Thyroid gland (tissue), 4 donors: ENCODE measurements around the gene NRP2. TPM values are rescaled to one million over a fixed set of nuclear protein-coding genes. Genes with fewer than 3 reads are reported as not detected.

Experiments used
- DNase-seq, 2 donors: peaks; one replicate each; pipeline ENCODE4 v3.0.0-alpha.2; 2019
- H3K27ac ChIP-seq, 3 donors: fragments of 200-600 bp; sonication (generic); 1 replicate in 2 of 3; 2 replicates in 1 of 3; pipeline ENCODE4 v1.5.1; 2016 to 2019; ENCODE audit warnings: mild to moderate bottlenecking in 1 of 3, moderate library complexity in 1 of 3
- H3K27me3 ChIP-seq: fragments of 200-600 bp; sonication (generic); one replicate; pipeline ENCODE4 v1.5.1; 2019
- H3K36me3 ChIP-seq, 2 donors: fragments of 200-600 bp; sonication (generic); one replicate each; pipeline ENCODE4 v1.5.1; 2016 to 2019
- H3K4me1 ChIP-seq, 2 donors: fragments of 200-600 bp; sonication (generic); one replicate each; pipeline ENCODE4 v1.5.1; 2017 to 2019
- H3K4me3 ChIP-seq, 3 donors: fragments of 200-600 bp; sonication (generic); replicated peaks in 1 of 3; 1 replicate in 2 of 3; 2 replicates in 1 of 3; pipeline ENCODE4 v1.5.1; 2016; ENCODE audit warnings: mild to moderate bottlenecking in 1 of 3
- H3K9me3 ChIP-seq: fragments of 200-600 bp; sonication (generic); one replicate; pipeline ENCODE4 v1.5.1; 2017
- POLR2A ChIP-seq, 2 donors: fragments of 450-650 bp; IDR thresholded peaks; one replicate each; pipeline ENCODE4 v1.6.1; 2017; ENCODE audit warnings: antibody characterized with exemption in 2 of 2, mild to moderate bottlenecking in 2 of 2, moderate library complexity in 1 of 2
- WGBS, 2 donors: methylation state at CpG; one replicate each; pipeline ENCODE4 v1.1.5; 2017; 5-methylcytosine and 5-hydroxymethylcytosine counted together
- intact Hi-C: fragments of 100-400 bp; cut with DNase I; formaldehyde crosslinking; loops from one replicate; pipeline ENCODE4 v1.15.1; 2023
- total RNA-seq, 4 donors: library from RNA; depleted of rRNA; stranded (reverse); fragments of >200 nt; gene quantifications; one replicate each; pipeline ENCODE4 v1.2.3, GENCODE V29; 2016
- TF ChIP-seq, protein P1 (sequence below), 6 experiments: fragments of 200-600 bp in 3 of 6; fragments of 450-650 bp in 3 of 6; sonication (generic) in 3 of 6; IDR thresholded peaks; one replicate each; pipeline ENCODE4 v1.5.1; 2016 to 2019; ENCODE audit warnings: antibody characterized with exemption in 6 of 6, mild to moderate bottlenecking in 2 of 6, inconsistent platforms in 1 of 6, moderate library complexity in 1 of 6

Gene NRP2
- total RNA-seq, 4 donors from 2014 or later: 29.3 to 62.5 (median 41.6) TPM

DNA sequence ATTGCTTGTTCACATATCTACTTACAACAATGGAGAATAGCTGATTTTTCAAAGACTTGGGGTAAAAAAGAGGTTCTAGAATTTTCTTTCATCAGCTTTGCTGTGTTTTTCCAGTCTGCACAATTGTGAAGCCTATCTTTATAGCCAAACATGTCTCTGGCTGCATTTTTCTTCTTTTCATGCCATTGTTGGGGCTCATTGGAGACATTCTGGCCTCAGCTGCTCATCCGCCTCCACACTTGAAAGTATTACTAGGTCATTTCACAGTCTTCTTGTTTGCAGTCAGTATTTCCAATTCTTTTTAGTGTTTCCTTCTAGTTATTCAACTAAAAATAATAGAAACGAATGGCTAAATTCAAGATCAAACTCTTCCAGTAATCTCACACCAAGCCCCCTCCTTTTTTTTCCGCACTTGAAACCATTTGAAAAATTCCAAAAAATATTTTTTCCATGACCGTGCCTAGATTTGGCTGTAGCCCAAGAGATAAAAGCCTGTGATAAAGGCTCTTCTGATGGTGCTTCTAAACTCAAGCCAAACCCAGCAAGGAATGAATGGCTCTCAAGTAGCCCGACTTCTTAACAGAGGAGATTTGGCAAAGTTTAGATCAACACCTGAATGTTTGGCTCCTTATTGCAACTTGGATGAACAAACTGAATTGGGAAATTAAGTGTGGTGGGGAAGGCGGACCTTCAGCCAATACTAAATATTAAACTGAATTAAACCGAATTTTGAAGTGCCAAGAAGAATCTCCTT, 103.4 kb downstream of the NRP2 start:
- Histone ChIP-seq H3K4me3 (no peak overlapping the region), H3K27me3 (no peaks in the 10 kb centered on the region), H3K4me1 (peaks cover 26 to 42% of the 10 kb centered on the region in 2 donors), H3K9me3 (no peaks in the 10 kb centered on the region), H3K36me3 (no peaks in the 10 kb centered on the region), H3K27ac (peak overlapping the region in 2 of 3 donors; percentile 42 to 43)
- 23% methylated on average over 7 of the region's 7 CpGs for WGBS, 2 donors
- TF ChIP-seq POLR2A (IDR thresholded peaks at IDR 0.05): no peak
- TF ChIP-seq, protein P1, sequence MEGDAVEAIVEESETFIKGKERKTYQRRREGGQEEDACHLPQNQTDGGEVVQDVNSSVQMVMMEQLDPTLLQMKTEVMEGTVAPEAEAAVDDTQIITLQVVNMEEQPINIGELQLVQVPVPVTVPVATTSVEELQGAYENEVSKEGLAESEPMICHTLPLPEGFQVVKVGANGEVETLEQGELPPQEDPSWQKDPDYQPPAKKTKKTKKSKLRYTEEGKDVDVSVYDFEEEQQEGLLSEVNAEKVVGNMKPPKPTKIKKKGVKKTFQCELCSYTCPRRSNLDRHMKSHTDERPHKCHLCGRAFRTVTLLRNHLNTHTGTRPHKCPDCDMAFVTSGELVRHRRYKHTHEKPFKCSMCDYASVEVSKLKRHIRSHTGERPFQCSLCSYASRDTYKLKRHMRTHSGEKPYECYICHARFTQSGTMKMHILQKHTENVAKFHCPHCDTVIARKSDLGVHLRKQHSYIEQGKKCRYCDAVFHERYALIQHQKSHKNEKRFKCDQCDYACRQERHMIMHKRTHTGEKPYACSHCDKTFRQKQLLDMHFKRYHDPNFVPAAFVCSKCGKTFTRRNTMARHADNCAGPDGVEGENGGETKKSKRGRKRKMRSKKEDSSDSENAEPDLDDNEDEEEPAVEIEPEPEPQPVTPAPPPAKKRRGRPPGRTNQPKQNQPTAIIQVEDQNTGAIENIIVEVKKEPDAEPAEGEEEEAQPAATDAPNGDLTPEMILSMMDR (IDR thresholded peaks at IDR 0.05): no peak
- DNase-seq: peak; percentile 24 to 36
- intact Hi-C loops: no loop called here

DNA sequence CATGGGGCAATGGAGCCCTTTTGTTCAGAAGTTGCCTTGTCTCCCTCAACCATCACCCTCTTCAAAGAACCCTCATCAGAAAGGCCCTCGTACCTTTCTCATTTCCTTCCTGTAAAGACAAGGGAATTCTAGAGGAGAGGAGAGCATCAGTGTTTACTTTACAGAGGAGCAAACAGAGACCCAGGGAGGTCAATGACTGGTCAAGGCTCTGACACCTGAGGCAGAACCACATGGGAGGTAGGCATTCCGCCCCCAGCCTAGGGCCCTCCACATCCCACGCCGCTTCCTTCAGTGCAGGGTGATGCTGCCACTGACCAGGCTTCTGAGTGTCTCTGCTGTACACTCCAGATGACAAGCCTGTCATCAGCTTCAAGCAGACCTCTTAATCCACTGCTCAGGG, 104.7 kb downstream of the NRP2 start:
- Histone ChIP-seq H3K4me1 (peaks cover 23 to 33% of the 10 kb centered on the region in 2 donors), H3K4me3 (no peak overlapping the region), H3K27me3 (no peaks in the 10 kb centered on the region), H3K36me3 (no peaks in the 10 kb centered on the region), H3K9me3 (no peaks in the 10 kb centered on the region), H3K27ac (no peak overlapping the region)
- DNase-seq: no peak
- intact Hi-C loops: no loop called here
- TF ChIP-seq, protein P1 (IDR thresholded peaks at IDR 0.05): no peak
- no peak for TF ChIP-seq POLR2A (IDR thresholded peaks at IDR 0.05)
- WGBS, 2 donors: 77 to 87% methylated on average over 4 of the region's 4 CpGs

DNA sequence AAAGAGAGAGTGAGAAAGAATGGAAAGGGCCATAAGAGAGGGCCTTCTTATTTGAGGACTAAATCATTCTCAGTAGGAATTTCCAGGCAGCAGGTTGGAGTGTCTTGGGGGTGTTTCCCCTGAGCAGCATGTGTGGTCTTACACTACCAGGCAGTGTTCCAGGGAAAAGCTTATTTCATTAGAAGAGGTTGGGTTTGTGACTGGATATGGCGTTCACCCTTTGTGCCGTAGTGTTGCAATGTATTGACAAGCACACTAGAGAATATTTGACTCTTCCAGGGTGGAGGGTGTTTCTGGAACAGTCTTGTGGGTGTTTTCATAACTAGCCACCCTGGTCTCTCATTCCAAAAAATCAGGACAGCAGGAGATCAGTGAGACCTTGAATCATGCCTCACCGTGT, 105.5 kb downstream of the NRP2 start:
- H3K27ac ChIP-seq: no peak overlapping the region
- intact Hi-C loops: no loop called here
- H3K4me3 ChIP-seq: no peak overlapping the region
- TF ChIP-seq POLR2A (IDR thresholded peaks at IDR 0.05): no peak
- TF ChIP-seq, protein P1 (IDR thresholded peaks at IDR 0.05): no peak
- peaks cover 23 to 28% of the 10 kb centered on the region in 2 donors for H3K4me1 ChIP-seq
- no peaks in the 10 kb centered on the region for H3K36me3 ChIP-seq
- DNase-seq: peak in 1 of 2 donors; percentile 26
- H3K9me3 ChIP-seq: no peaks in the 10 kb centered on the region
- WGBS, 2 donors: 49 to 50% methylated on average over 3 of the region's 3 CpGs
- no peaks in the 10 kb centered on the region for H3K27me3 ChIP-seq

DNA sequence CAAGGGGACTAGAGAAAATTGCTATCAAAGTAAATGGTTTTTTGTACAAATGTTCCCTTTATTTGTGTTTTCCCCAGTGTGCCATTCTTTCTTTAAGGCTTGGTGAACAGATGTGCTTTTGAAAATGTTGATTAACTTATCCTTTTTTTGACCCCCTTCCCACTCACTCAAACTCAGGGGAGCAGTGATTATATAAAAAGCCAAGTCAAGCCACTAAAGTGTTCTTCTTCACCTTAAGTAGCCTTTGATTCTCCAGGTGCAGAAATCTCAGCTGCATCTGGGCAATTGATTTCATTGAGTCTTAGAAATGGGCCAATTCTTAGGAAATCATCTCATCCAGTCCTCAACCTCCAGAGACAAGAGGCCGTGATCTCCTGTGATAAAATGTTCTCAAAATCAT, 107.6 kb downstream of the NRP2 start:
- intact Hi-C loops: no loop called here
- no peak for TF ChIP-seq POLR2A (IDR thresholded peaks at IDR 0.05)
- TF ChIP-seq, protein P1 (IDR thresholded peaks at IDR 0.05): no peak
- no peak overlapping the region for H3K27ac ChIP-seq
- H3K4me3 ChIP-seq: no peak overlapping the region
- H3K4me1 ChIP-seq: peaks cover 20 to 26% of the 10 kb centered on the region in 2 donors
- no peaks in the 10 kb centered on the region for H3K9me3 ChIP-seq
- DNase-seq: no peak
- H3K36me3 ChIP-seq: no peaks in the 10 kb centered on the region
- no peaks in the 10 kb centered on the region for H3K27me3 ChIP-seq
- WGBS, 2 donors: 85% methylated on average over 1 of the region's 1 CpG

DNA sequence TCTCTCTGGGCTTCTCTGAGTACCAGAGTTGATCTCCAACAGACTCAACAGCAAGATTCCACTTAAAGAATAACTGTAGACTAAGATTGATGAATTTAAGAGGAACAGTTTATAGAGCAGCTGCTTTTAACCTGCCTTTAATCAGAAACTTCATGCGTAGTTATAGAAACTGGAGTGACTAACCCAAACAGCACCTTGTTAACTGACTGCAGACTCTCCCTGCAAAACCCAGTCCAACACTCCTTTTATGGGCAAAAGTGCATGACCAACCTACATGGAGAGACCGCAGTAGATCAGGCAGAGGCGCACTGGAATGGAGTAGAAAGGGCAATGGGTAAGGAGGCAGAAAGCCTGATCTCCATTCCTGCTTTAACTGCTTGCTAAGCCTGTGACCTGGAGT, 110.6 kb downstream of the NRP2 start:
- H3K27me3 ChIP-seq: no peaks in the 10 kb centered on the region
- no peak for DNase-seq
- no peaks in the 10 kb centered on the region for H3K9me3 ChIP-seq
- intact Hi-C loops: no loop called here
- no peak overlapping the region for H3K27ac ChIP-seq
- H3K4me1 ChIP-seq: no peaks in the 10 kb centered on the region
- no peak for TF ChIP-seq POLR2A (IDR thresholded peaks at IDR 0.05)
- TF ChIP-seq, protein P1 (IDR thresholded peaks at IDR 0.05): no peak
- H3K4me3 ChIP-seq: no peak overlapping the region
- WGBS, 2 donors: 94 to 96% methylated on average over 3 of the region's 3 CpGs
- H3K36me3 ChIP-seq: no peaks in the 10 kb centered on the region
